ENCODE results near the gene FZD7. TPM values are rescaled to one million over a fixed set of nuclear protein-coding genes. Genes with fewer than 3 reads are reported as not detected.

Gene FZD7
- total RNA-seq, 1 experiment from 2014 or later, result 302 TPM

GRCh38 chr2:202067589-202067988, 33.9 kb downstream of the FZD7 start:
- Histone ChIP-seq H3K23ac (ENCODE audit: insufficient read length, low read depth, low read length) (no peak overlapping the region), H3K4me2 (ENCODE audit: insufficient read depth, insufficient read length, low read length) (no peak overlapping the region), H3K79me2 (ENCODE audit: insufficient read depth, low read length) (no peaks in the 10 kb centered on the region), H3T11ph (ENCODE audit: low read length) (no peak overlapping the region), H4K91ac (ENCODE audit: insufficient read length, low read depth, low read length) (no peak overlapping the region), H3K18ac (ENCODE audit: insufficient read length, low read depth, low read length) (no peak overlapping the region), H3K23me2 (ENCODE audit: insufficient read length, low read depth, low read length, poor library complexity, severe bottlenecking) (no peaks in the 10 kb centered on the region), H4K20me1 (ENCODE audit: control insufficient read depth, insufficient read depth, insufficient read length) (no peaks in the 10 kb centered on the region), H2AFZ (ENCODE audit: low read length) (no peak overlapping the region), H4K5ac (ENCODE audit: insufficient read length, low read depth, low read length) (no peak overlapping the region), H3K9me3 (ENCODE audit: control insufficient read depth, low read depth, low read length) (no peaks in the 10 kb centered on the region), H2BK15ac (ENCODE audit: low read depth, low read length) (no peak overlapping the region), H3K14ac (ENCODE audit: insufficient read depth, low read length) (no peak overlapping the region), H2BK20ac (ENCODE audit: low read depth, low read length, poor library complexity, severe bottlenecking) (no peak overlapping the region), H2BK5ac (ENCODE audit: insufficient read length, low read length) (no peak overlapping the region), H3K56ac (ENCODE audit: insufficient read length, low read depth, low read length) (no peak overlapping the region), H3K9ac (ENCODE audit: extremely low read depth, insufficient read length, low read length) (no peak overlapping the region), H3K27ac (ENCODE audit: insufficient read length, low read depth, low read length) (no peak overlapping the region), H3K4ac (ENCODE audit: low read depth, low read length) (no peak overlapping the region), H2AK5ac (ENCODE audit: insufficient read length, low read length) (no peak overlapping the region), H3K4me1 (ENCODE audit: insufficient read depth, low read length) (peaks cover 9% of the 10 kb centered on the region; the same call in 1 of the 2 replicates), H2BK12ac (ENCODE audit: insufficient read length, low read depth, low read length) (no peak overlapping the region), H3K79me1 (ENCODE audit: insufficient read depth, low read depth, low read length, poor library complexity, severe bottlenecking) (no peaks in the 10 kb centered on the region), H3K27me3 (ENCODE audit: insufficient read depth, low read length) (no peaks in the 10 kb centered on the region), H4K8ac (replicated peaks; ENCODE audit: insufficient read length, low read depth, low read length) (no peak overlapping the region), H2BK120ac (ENCODE audit: low read depth, low read length, poor library complexity, severe bottlenecking) (no peak overlapping the region)
- H3K9me3 Mint-ChIP-seq, result no peaks in the 10 kb centered on the region; a peak in 1 of 5 replicates
- no peak overlapping the region for H3K27ac Mint-ChIP-seq
- no peaks in the 10 kb centered on the region for H3K36me3 Mint-ChIP-seq (ENCODE audit: insufficient read depth in 1 of 3, low read depth in 3 of 3)
- WGBS (ENCODE audit: extremely low coverage, insufficient read length, low lambda C conversion rate), result no CpG with 5 or more reads among the region's 1 CpG
- no peak for DNase-seq
- H3K27me3 Mint-ChIP-seq (ENCODE audit: low read depth), result no peaks in the 10 kb centered on the region
- peaks cover 31 to 32% of the 10 kb centered on the region in 2 experiments for H3K4me1 Mint-ChIP-seq
- no peak for TF ChIP-seq CTCF (conservative IDR thresholded peaks at IDR 0.05)
- no peak overlapping the region for H3K4me3 Mint-ChIP-seq

Measured in H9 (cell line).